ENCODE data around the gene NRP2.

- TF ChIP-seq, protein P1, sequence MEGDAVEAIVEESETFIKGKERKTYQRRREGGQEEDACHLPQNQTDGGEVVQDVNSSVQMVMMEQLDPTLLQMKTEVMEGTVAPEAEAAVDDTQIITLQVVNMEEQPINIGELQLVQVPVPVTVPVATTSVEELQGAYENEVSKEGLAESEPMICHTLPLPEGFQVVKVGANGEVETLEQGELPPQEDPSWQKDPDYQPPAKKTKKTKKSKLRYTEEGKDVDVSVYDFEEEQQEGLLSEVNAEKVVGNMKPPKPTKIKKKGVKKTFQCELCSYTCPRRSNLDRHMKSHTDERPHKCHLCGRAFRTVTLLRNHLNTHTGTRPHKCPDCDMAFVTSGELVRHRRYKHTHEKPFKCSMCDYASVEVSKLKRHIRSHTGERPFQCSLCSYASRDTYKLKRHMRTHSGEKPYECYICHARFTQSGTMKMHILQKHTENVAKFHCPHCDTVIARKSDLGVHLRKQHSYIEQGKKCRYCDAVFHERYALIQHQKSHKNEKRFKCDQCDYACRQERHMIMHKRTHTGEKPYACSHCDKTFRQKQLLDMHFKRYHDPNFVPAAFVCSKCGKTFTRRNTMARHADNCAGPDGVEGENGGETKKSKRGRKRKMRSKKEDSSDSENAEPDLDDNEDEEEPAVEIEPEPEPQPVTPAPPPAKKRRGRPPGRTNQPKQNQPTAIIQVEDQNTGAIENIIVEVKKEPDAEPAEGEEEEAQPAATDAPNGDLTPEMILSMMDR (IDR thresholded peaks at IDR 0.05; ENCODE audit: borderline replicate concordance, extremely low read depth, low read length, poor library complexity, severe bottlenecking), result peak; percentile 73
- TF ChIP-seq EZH2 (IDR thresholded peaks at IDR 0.05; ENCODE audit: borderline replicate concordance, low read depth, low read length, severe bottlenecking), result no peak
Observed at GRCh38 chr2:205675861-205676516, 6.3 kb upstream of the NRP2 start.
